Right atrium auricular region (tissue), 2 donors: ENCODE results near the gene TRIM56. TPM values are rescaled to one million over a fixed set of nuclear protein-coding genes. Genes with fewer than 3 reads are reported as not detected.

Experiments used
- DNase-seq: peaks from one replicate; pipeline ENCODE4 v3.0.0-alpha.2; 2019; ENCODE audit warnings: low spot score
- H3K27ac ChIP-seq, 2 donors: fragments of 200-600 bp; sonication (generic); 1 replicate in 1 of 2; 2 replicates in 1 of 2; pipeline ENCODE4 v1.5.1; 2016 to 2019
- H3K27me3 ChIP-seq, 2 donors: fragments of 200-600 bp; sonication (generic); one replicate each; pipeline versions ENCODE4 v1.5.1 to v1.6.0; 2017 to 2019
- H3K36me3 ChIP-seq: fragments of 200-600 bp; sonication (generic); one replicate; pipeline ENCODE4 v1.5.1; 2016
- H3K4me1 ChIP-seq, 2 donors: fragments of 200-600 bp; sonication (generic); one replicate each; pipeline versions ENCODE4 v1.5.1 to v1.6.0; 2017 to 2019
- H3K4me3 ChIP-seq, 2 donors: fragments of 200-600 bp; sonication (generic); 1 replicate in 1 of 2; 2 replicates in 1 of 2; pipeline ENCODE4 v1.5.1; 2017 to 2019; ENCODE audit warnings: mild to moderate bottlenecking in 1 of 2, moderate library complexity in 1 of 2
- H3K9me3 ChIP-seq, 2 donors: fragments of 200-600 bp; sonication (generic); one replicate each; pipeline ENCODE4 v1.5.1; 2019
- CTCF ChIP-seq, 2 donors: fragments of 200-600 bp; sonication (generic); IDR thresholded peaks; one replicate each; pipeline ENCODE4 v1.5.1; 2019; ENCODE audit warnings: antibody characterized with exemption in 2 of 2
- total RNA-seq, 2 donors: library from RNA; depleted of rRNA; stranded (reverse); fragments of >200 nt; gene quantifications; one replicate each; pipeline ENCODE4 v1.1.0, GENCODE V29; 2016

TRIM56 gene
- total RNA-seq, 2 donors from 2014 or later, result 10.2 to 15.2 TPM

DNA sequence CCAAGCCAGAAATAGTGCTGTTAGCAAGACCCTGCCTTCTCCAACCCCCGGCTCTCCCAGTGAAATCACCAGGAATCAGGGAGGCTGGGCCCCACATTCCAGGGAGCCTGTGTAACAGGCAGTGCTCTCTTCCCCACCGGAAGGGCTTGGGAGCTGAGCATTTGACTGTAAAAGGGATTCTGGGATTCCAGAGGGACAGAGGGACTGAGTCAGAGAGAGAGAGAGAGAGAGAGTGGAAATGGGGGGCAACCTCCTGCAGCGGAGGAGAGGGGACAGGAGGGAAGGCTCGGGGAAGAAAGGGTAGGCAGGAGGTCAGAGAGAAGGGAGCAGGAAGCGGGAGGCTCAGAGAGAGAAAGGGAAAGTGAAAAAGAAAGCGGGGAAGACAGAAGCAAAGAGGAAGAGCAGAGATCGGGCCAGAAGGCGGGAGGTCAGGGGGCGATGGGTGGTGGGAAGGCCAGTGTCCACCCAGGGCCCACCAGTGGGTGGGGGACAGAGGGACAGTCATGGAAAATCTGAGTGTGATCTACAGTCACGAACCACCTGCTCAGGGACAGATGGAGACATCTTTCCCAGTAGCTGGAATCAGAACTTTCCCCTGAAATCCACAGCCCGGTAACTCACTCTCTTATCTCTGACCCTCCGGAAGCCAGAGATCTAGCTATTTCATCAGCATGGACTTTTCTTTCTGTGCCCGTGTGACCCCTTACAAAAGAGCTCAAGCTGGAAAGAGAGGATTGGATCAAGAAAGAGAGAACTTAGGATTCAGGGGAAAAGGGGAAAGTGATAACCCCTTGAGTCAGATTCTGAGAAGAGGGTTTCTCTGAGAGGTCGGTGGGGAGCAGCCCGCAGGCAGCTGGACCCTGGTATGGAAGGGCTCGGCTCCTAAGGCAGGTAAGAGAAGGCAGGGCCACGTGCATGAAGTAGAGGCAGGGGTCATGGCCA, 37.0 kb downstream of the TRIM56 start:
- peak overlapping the region; percentile 23 to 41 for H3K4me3 ChIP-seq
- no peak for TF ChIP-seq CTCF (IDR thresholded peaks at IDR 0.05)
- H3K4me1 ChIP-seq, result peaks cover 0 to 78% of the 10 kb centered on the region in 2 donors

GRCh38 chr7:101122933-101123702, 37.8 kb downstream of the TRIM56 start:
- Histone ChIP-seq H3K36me3 (no peaks in the 10 kb centered on the region), H3K9me3 (no peaks in the 10 kb centered on the region), H3K4me3 (no peak overlapping the region), H3K4me1 (peaks cover 0 to 78% of the 10 kb centered on the region in 2 donors), H3K27me3 (no peaks in the 10 kb centered on the region), H3K27ac (peak overlapping the region; percentile 82 to 91)
- no peak for TF ChIP-seq CTCF (IDR thresholded peaks at IDR 0.05)
- no peak for DNase-seq

More for the DNA sequence above, 37.0 kb downstream of the TRIM56 start:
- Histone ChIP-seq H3K27me3 (no peaks in the 10 kb centered on the region), H3K36me3 (no peaks in the 10 kb centered on the region), H3K27ac (peak overlapping the region; percentile 82 to 91), H3K9me3 (no peaks in the 10 kb centered on the region)
- peak; percentile 91 for DNase-seq

DNA sequence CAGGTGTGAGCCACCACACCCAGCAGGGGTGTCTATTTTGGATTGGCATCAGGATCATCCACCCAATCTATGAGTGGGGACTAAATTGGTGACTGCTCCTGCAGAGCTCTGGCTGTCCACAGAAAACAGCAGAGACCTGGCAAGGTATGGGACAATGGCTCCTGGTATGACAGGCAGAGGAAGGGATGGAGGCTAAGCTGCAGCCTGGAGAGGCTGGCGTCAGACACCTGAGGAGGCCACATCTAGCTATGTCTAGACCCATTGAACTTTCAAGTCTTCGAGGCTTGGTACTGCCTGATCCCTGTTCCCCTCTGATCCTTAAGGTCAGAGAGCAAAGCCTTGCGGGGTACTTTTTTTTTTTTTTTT, 38.4 kb downstream of the TRIM56 start:
- no peak for DNase-seq
- no peak for TF ChIP-seq CTCF (IDR thresholded peaks at IDR 0.05)
- Histone ChIP-seq H3K36me3 (no peaks in the 10 kb centered on the region), H3K27ac (peak overlapping the region; percentile 79 to 91), H3K9me3 (no peaks in the 10 kb centered on the region), H3K27me3 (no peaks in the 10 kb centered on the region), H3K4me1 (peaks cover 0 to 79% of the 10 kb centered on the region in 2 donors), H3K4me3 (no peak overlapping the region)

DNA sequence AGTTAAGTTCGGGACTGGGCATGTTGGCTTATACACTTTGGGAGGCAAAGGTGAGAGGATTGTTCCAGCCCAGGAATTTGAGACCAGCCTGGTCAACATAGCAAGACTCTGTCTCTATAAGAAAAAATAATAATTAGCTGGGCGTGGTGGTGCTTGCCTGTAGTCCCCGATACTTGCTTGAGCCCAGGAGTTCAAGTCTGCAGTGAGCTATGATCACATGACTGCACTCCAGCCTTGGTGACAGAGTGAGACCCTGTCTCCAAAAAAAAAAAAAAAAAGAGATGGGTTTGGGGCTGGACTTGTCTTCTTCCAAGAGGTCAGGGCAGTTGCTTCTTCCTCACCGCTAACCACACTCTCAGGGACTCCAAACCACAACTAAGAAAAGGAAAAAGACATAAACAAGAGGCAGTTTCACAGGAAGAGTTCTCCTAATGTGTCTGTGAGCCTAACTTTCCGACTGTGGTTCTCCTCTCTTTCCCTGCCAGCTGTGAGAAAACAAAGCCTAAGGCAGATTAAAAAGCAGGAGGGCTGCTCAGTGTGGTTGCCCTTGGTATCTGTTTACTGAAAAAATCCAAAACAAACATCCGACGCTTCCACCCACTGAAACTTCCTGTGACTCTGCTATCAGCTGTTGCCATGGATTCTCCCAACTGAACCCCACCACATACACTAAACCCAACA, 39.2 kb downstream of the TRIM56 start:
- TF ChIP-seq CTCF (IDR thresholded peaks at IDR 0.05), result no peak
- Histone ChIP-seq H3K4me1 (peaks cover 0 to 80% of the 10 kb centered on the region in 2 donors), H3K27ac (peak overlapping the region; percentile 64 to 79), H3K4me3 (no peak overlapping the region), H3K27me3 (no peaks in the 10 kb centered on the region), H3K36me3 (no peaks in the 10 kb centered on the region), H3K9me3 (no peaks in the 10 kb centered on the region)
- DNase-seq, result no peak

DNA sequence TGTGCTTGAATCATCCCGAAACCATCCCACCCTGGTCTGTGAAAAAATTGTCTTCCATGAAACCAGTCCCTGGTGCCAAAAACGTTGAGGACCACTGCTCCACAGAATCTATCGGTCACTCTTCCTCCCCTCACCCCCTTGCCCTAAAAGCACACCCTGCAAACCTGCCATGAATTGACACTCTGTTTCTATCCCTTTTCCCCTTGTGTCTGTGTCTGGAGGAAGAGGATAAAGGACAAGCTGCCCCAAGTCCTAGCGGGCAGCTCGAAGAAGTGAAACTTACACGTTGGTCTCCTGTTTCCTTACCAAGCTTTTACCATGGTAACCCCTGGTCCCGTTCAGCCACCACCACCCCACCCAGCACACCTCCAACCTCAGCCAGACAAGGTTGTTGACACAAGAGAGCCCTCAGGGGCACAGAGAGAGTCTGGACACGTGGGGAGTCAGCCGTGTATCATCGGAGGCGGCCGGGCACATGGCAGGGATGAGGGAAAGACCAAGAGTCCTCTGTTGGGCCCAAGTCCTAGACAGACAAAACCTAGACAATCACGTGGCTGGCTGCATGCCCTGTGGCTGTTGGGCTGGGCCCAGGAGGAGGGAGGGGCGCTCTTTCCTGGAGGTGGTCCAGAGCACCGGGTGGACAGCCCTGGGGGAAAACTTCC, 40.8 kb downstream of the TRIM56 start:
- H3K4me3 ChIP-seq, result peak overlapping the region in 1 of 2 donors; percentile 36

More for the DNA sequence above, 40.8 kb downstream of the TRIM56 start:
- TF ChIP-seq CTCF (IDR thresholded peaks at IDR 0.05), result no peak
- peak; percentile 81 for DNase-seq
- Histone ChIP-seq H3K27ac (peak overlapping the region; percentile 77 to 79), H3K9me3 (no peaks in the 10 kb centered on the region), H3K27me3 (no peaks in the 10 kb centered on the region), H3K36me3 (peaks cover 11% of the 10 kb centered on the region), H3K4me1 (peaks cover 0 to 75% of the 10 kb centered on the region in 2 donors)
